PC-9 (cell line): Measurements from ENCODE around the gene TBC1D8. TPM values are rescaled to one million over a fixed set of nuclear protein-coding genes. Genes with fewer than 3 reads are reported as not detected.

Source experiments
- BruUV-seq: library from RNA; stranded (reverse); fragments of 400-500 nt; replicated peaks from 2 replicates; lab custom pipeline; 2021; lab: Mats Ljungman, UMichigan
- CTCF ChIA-PET: fragments of 300-600 bp; sonication (Branson Sonifier 250); formaldehyde crosslinking; loops from one replicate; lab custom pipeline; 2022; ENCODE audit warnings: antibody characterized with exemption; lab: Charles Lee
- POLR2A ChIA-PET: fragments of 300-600 bp; sonication (Branson Sonifier 250); formaldehyde crosslinking; loops from one replicate; lab custom pipeline; 2022; ENCODE audit warnings: antibody characterized with exemption; ENCODE audit not compliant: unreplicated experiment; lab: Charles Lee
- DNase-seq, 2 experiments: peaks; one replicate each; pipeline versions ENCODE4 v3.0.0 to v3.0.0-alpha.2; 2015 to 2022; ENCODE audit warnings: mixed read lengths in 1 of 2
- H2AFZ ChIP-seq: fragments of 200-600 bp; sonication (generic); 2 replicates; pipeline ENCODE4 v1.8.1; 2017; ENCODE audit warnings: antibody characterized with exemption
- H3F3A ChIP-seq: fragments of 200-600 bp; sonication (generic); 2 replicates; pipeline ENCODE4 v1.8.1; 2017; ENCODE audit warnings: antibody characterized with exemption, mild to moderate bottlenecking, low read depth; ENCODE audit not compliant: insufficient read depth
- H3K27ac ChIP-seq: fragments of 200-600 bp; sonication (generic); 2 replicates; pipeline ENCODE4 v1.6.1; 2016; ENCODE audit warnings: mixed run types
- H3K27me3 ChIP-seq: fragments of 200-600 bp; sonication (generic); 2 replicates; pipeline ENCODE4 v1.6.1; 2016; ENCODE audit warnings: low read depth, mixed run types; ENCODE audit not compliant: insufficient read depth
- H3K36me3 ChIP-seq: fragments of 200-600 bp; sonication (generic); 2 replicates; pipeline ENCODE4 v1.6.1; 2016; ENCODE audit warnings: low read depth, mixed run types
- H3K4me1 ChIP-seq: fragments of 200-600 bp; sonication (generic); replicated peaks from 2 replicates; pipeline ENCODE4 v1.6.1; 2016; ENCODE audit warnings: mixed run types; ENCODE audit not compliant: insufficient read depth
- H3K4me2 ChIP-seq: fragments of 200-600 bp; sonication (generic); 2 replicates; pipeline ENCODE4 v1.6.1; 2017; ENCODE audit warnings: mixed run types
- H3K4me3 ChIP-seq: fragments of 200-600 bp; sonication (generic); 2 replicates; pipeline ENCODE4 v1.6.1; 2016; ENCODE audit warnings: mixed run types
- H3K79me2 ChIP-seq: fragments of 200-600 bp; sonication (generic); 2 replicates; pipeline ENCODE4 v1.6.1; 2017; ENCODE audit warnings: low read depth, mixed run types
- H3K9me2 ChIP-seq: fragments of 200-600 bp; sonication (generic); 2 replicates; pipeline ENCODE4 v1.8.1; 2017; ENCODE audit warnings: mild to moderate bottlenecking; ENCODE audit not compliant: insufficient read depth
- H3K9me3 ChIP-seq: fragments of 200-600 bp; sonication (generic); 2 replicates; pipeline ENCODE4 v1.8.1; 2016; ENCODE audit warnings: low read depth; ENCODE audit not compliant: insufficient read depth
- H4K20me1 ChIP-seq: fragments of 200-600 bp; sonication (generic); 2 replicates; pipeline ENCODE4 v1.8.1; 2017; ENCODE audit not compliant: insufficient read depth
- CTCF ChIP-seq: fragments of 200-600 bp; sonication (generic); conservative IDR thresholded peaks from 2 replicates; pipeline ENCODE4 v1.6.1; 2017; ENCODE audit warnings: mixed run types, antibody characterized with exemption, mild to moderate bottlenecking, moderate library complexity
- EZH2 ChIP-seq: fragments of 200-600 bp; sonication (generic); IDR thresholded peaks from 2 replicates; pipeline ENCODE4 v1.8.0; 2017; ENCODE audit warnings: antibody characterized with exemption, low read depth
- intact Hi-C: fragments of 100-400 bp; cut with micrococcal nuclease; formaldehyde crosslinking; loops from one replicate; pipeline ENCODE4 v1.10.0; 2022; ENCODE audit not compliant: unreplicated experiment
- total RNA-seq: library from RNA; stranded (reverse); gene quantifications from 2 replicates; pipeline ENCODE4 v1.2.3, GENCODE V29; 2021

Gene TBC1D8
- total RNA-seq, 1 experiment from 2014 or later = 25.2 TPM

GRCh38 chr2:101139495-101139894, 11.7 kb downstream of the TBC1D8 start:
- 0 out of 2 replicates have a peak, but pooled peaks cover 5% of the 10 kb centered on the region for H3K36me3 ChIP-seq
- peaks cover 55% of the 10 kb centered on the region for H3K4me1 ChIP-seq
- H4K20me1 ChIP-seq = peaks cover 22% of the 10 kb centered on the region; the same call in 1 of the 2 replicates
- no peaks in the 10 kb centered on the region for H3K9me2 ChIP-seq
- ChIA-PET CTCF (no interaction called here), POLR2A (no interaction called here)
- H3K4me2 ChIP-seq = no peak overlapping the region
- H3K27ac ChIP-seq = no peak overlapping the region
- no peak overlapping the region for H2AFZ ChIP-seq
- H3K9me3 ChIP-seq = no peaks in the 10 kb centered on the region
- peaks cover 30% of the 10 kb centered on the region; the same call in 1 of the 2 replicates for H3F3A ChIP-seq
- no peak for TF ChIP-seq EZH2
- no peak for TF ChIP-seq CTCF
- intact Hi-C loops = no loop called here
- no peak overlapping the region for H3K4me3 ChIP-seq
- no peaks in the 10 kb centered on the region for H3K27me3 ChIP-seq
- BruUV-seq = no TSS peak
- peaks cover 100% of the 10 kb centered on the region for H3K79me2 ChIP-seq
- DNase-seq = no peak

- H3K4me2 ChIP-seq = peak overlapping the region; percentile 21; the same call in 1 of the 2 replicates
- H3K4me1 ChIP-seq = peaks cover 32% of the 10 kb centered on the region
- DNase-seq = peak in 1 of 2 experiments; percentile 44
- no peak for TF ChIP-seq EZH2
- TF ChIP-seq CTCF = no peak
- H3K4me3 ChIP-seq = no peak overlapping the region
- no TSS peak for BruUV-seq
- H3K27me3 ChIP-seq = no peaks in the 10 kb centered on the region
- H4K20me1 ChIP-seq = peaks cover 16% of the 10 kb centered on the region; the same call in 1 of the 2 replicates
- peak overlapping the region; percentile 7; the same call in 1 of the 2 replicates for H3K27ac ChIP-seq
- ChIA-PET POLR2A (interaction anchor here (0.6 kb wide), 1 partner anchor 15 kb away, joined by 4 read pairs; the partner anchor contains the start of gene TBC1D8), CTCF (no interaction called here)
- intact Hi-C loops = no loop called here
- peaks cover 100% of the 10 kb centered on the region for H3K79me2 ChIP-seq
- H3K36me3 ChIP-seq = no peaks in the 10 kb centered on the region
- no peaks in the 10 kb centered on the region for H3K9me2 ChIP-seq
- peaks cover 16% of the 10 kb centered on the region; the same call in 1 of the 2 replicates for H3F3A ChIP-seq
- no peak overlapping the region for H2AFZ ChIP-seq
- H3K9me3 ChIP-seq = no peaks in the 10 kb centered on the region
Observed at GRCh38 chr2:101135412-101136296, 15.5 kb downstream of the TBC1D8 start.

- Histone ChIP-seq H3K9me2 (no peaks in the 10 kb centered on the region), H3K4me2 (no peak overlapping the region), H3K4me3 (no peak overlapping the region), H3K4me1 (peaks cover 32% of the 10 kb centered on the region), H3K27me3 (no peaks in the 10 kb centered on the region), H2AFZ (no peak overlapping the region), H3K79me2 (peaks cover 100% of the 10 kb centered on the region), H4K20me1 (peaks cover 4% of the 10 kb centered on the region; the same call in 1 of the 2 replicates), H3K36me3 (no peaks in the 10 kb centered on the region), H3K27ac (peak overlapping the region; percentile 24; the same call in 1 of the 2 replicates), H3K9me3 (no peaks in the 10 kb centered on the region), H3F3A (peaks cover 11% of the 10 kb centered on the region; the same call in 1 of the 2 replicates)
- BruUV-seq = no TSS peak
- no peak for TF ChIP-seq EZH2
- TF ChIP-seq CTCF = no peak
- POLR2A ChIA-PET = no interaction called here
- intact Hi-C loops = no loop called here
- CTCF ChIA-PET = interaction anchor here (0.6 kb wide), 1 partner anchor 63 kb away, joined by 3 read pairs; no protein-coding TSS in a partner anchor
- DNase-seq = no peak
Observed at GRCh38 chr2:101133492-101134100, 17.6 kb downstream of the TBC1D8 start.
